ENCODE data around the gene SPRED2.

SPRED2 gene

DNA sequence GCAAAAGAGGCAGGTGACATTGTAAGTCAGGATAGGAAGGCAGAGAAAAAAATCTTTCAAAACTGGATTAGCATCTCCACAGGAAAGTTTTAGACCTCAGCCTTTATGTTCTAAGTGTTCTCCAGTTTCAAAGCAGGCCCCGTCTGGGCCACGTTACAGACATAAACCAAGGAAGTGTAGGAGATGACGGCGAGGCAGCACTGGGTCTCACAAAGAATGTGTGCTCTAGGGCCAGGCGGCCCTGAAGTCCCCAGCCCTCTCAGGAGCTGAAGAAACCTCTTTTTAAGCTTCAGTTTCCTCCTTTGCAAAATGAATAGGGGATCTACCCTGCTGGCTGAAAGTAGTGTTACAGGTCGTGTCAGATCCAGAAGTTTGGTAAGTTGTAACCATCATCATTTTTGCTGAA, 81.7 kb downstream of the SPRED2 start:
- no peak overlapping the region for H3K27ac ChIP-seq (replicated peaks)
- no peak for TF ChIP-seq SPI1 (IDR thresholded peaks at IDR 0.05; ENCODE audit: borderline replicate concordance, low read depth)
- no peak for TF ChIP-seq GABPA (IDR thresholded peaks at IDR 0.05; ENCODE audit: low read depth)
- TF ChIP-seq, protein P1, sequence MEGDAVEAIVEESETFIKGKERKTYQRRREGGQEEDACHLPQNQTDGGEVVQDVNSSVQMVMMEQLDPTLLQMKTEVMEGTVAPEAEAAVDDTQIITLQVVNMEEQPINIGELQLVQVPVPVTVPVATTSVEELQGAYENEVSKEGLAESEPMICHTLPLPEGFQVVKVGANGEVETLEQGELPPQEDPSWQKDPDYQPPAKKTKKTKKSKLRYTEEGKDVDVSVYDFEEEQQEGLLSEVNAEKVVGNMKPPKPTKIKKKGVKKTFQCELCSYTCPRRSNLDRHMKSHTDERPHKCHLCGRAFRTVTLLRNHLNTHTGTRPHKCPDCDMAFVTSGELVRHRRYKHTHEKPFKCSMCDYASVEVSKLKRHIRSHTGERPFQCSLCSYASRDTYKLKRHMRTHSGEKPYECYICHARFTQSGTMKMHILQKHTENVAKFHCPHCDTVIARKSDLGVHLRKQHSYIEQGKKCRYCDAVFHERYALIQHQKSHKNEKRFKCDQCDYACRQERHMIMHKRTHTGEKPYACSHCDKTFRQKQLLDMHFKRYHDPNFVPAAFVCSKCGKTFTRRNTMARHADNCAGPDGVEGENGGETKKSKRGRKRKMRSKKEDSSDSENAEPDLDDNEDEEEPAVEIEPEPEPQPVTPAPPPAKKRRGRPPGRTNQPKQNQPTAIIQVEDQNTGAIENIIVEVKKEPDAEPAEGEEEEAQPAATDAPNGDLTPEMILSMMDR (IDR thresholded peaks at IDR 0.05; ENCODE audit: insufficient read depth, low read length), result no peak
- no peak for TF ChIP-seq POLR2AphosphoS5 (IDR thresholded peaks at IDR 0.05; ENCODE audit: low read depth)
- TF ChIP-seq, protein P2, sequence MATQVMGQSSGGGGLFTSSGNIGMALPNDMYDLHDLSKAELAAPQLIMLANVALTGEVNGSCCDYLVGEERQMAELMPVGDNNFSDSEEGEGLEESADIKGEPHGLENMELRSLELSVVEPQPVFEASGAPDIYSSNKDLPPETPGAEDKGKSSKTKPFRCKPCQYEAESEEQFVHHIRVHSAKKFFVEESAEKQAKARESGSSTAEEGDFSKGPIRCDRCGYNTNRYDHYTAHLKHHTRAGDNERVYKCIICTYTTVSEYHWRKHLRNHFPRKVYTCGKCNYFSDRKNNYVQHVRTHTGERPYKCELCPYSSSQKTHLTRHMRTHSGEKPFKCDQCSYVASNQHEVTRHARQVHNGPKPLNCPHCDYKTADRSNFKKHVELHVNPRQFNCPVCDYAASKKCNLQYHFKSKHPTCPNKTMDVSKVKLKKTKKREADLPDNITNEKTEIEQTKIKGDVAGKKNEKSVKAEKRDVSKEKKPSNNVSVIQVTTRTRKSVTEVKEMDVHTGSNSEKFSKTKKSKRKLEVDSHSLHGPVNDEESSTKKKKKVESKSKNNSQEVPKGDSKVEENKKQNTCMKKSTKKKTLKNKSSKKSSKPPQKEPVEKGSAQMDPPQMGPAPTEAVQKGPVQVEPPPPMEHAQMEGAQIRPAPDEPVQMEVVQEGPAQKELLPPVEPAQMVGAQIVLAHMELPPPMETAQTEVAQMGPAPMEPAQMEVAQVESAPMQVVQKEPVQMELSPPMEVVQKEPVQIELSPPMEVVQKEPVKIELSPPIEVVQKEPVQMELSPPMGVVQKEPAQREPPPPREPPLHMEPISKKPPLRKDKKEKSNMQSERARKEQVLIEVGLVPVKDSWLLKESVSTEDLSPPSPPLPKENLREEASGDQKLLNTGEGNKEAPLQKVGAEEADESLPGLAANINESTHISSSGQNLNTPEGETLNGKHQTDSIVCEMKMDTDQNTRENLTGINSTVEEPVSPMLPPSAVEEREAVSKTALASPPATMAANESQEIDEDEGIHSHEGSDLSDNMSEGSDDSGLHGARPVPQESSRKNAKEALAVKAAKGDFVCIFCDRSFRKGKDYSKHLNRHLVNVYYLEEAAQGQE (IDR thresholded peaks at IDR 0.05; ENCODE audit: insufficient replicate concordance, low read depth), result no peak
- no peak overlapping the region for H3K4me3 ChIP-seq (replicated peaks; ENCODE audit: insufficient read depth, low read length)
- no peak for DNase-seq (ENCODE audit: low read depth in 1 of 2, low spot score in 1 of 2)
- no peaks in the 10 kb centered on the region for H3K27me3 ChIP-seq (ENCODE audit: insufficient read depth, poor library complexity, severe bottlenecking)

DNA sequence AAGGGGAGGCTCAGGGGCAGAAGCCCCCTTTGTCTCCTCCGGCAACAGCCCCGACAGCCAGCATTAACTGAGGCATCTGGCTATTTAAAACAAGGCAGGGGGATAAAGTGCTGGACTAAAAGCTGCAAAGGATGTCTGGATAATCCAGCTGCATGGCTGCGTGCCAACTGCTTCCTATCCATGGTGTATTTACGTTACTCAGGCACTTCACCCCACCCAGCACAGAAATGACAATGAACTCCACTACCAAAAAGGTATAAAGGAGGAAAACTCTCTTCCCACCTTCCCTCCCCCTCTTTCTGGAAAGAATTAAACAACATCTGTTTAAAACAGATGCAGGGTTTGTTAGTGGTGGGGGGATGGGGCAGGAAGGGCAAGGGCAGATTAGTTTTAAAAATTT, 82.5 kb downstream of the SPRED2 start:
- Histone ChIP-seq H3K27ac (replicated peaks) (no peak overlapping the region), H3K4me3 (replicated peaks; ENCODE audit: insufficient read depth, low read length) (no peak overlapping the region), H3K27me3 (ENCODE audit: insufficient read depth, poor library complexity, severe bottlenecking) (no peaks in the 10 kb centered on the region)
- TF ChIP-seq, protein P2 (IDR thresholded peaks at IDR 0.05; ENCODE audit: insufficient replicate concordance, low read depth), result no peak
- no peak for TF ChIP-seq SPI1 (IDR thresholded peaks at IDR 0.05; ENCODE audit: borderline replicate concordance, low read depth)
- no peak for TF ChIP-seq GABPA (IDR thresholded peaks at IDR 0.05; ENCODE audit: low read depth)
- TF ChIP-seq, protein P1 (IDR thresholded peaks at IDR 0.05; ENCODE audit: insufficient read depth, low read length), result no peak
- no peak for TF ChIP-seq POLR2AphosphoS5 (IDR thresholded peaks at IDR 0.05; ENCODE audit: low read depth)
- DNase-seq (ENCODE audit: low read depth in 1 of 2, low spot score in 1 of 2), result no peak

DNA sequence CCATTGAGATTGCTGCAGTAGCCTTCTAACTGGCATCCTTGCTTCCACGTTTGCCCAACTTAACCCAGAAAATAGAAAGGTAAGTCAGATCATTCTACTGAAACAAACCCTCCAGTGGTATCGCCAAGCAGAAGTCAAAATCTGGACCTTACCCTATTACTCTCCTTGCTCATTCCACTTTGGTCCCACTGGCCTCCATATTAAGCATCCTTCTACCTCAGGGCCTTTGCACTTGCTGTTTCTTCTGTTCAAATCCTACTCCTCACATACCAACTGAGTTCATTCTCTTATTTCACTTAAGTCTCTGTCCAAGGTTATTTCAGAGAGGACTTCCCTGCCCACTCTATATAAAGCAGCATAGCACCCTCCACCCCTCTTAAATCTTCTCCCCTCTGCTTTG, 84.5 kb downstream of the SPRED2 start:
- H3K27me3 ChIP-seq (ENCODE audit: insufficient read depth, poor library complexity, severe bottlenecking), result no peaks in the 10 kb centered on the region
- no peak overlapping the region for H3K27ac ChIP-seq (replicated peaks)
- DNase-seq (ENCODE audit: low read depth in 1 of 2, low spot score in 1 of 2), result no peak
- no peak overlapping the region for H3K4me3 ChIP-seq (replicated peaks; ENCODE audit: insufficient read depth, low read length)
- TF ChIP-seq GABPA (IDR thresholded peaks at IDR 0.05; ENCODE audit: low read depth) (no peak), SPI1 (IDR thresholded peaks at IDR 0.05; ENCODE audit: borderline replicate concordance, low read depth) (no peak), POLR2AphosphoS5 (IDR thresholded peaks at IDR 0.05; ENCODE audit: low read depth) (no peak)
- TF ChIP-seq, protein P1 (IDR thresholded peaks at IDR 0.05; ENCODE audit: insufficient read depth, low read length), result no peak
- TF ChIP-seq, protein P2 (IDR thresholded peaks at IDR 0.05; ENCODE audit: insufficient replicate concordance, low read depth), result no peak
